Naive thymus-derived CD8-positive, alpha-beta T cell (primary cell): ENCODE results near the gene OTULINL. TPM values are rescaled to one million over a fixed set of nuclear protein-coding genes. Genes with fewer than 3 reads are reported as not detected.

ENCODE experiments used
- ATAC-seq, 2 donors: fragments of 150-1000 bp; cut with Tn5 transposase in 1 of 2; sonication (Bioruptor Pico), chemical (Tn5 transposase) in 1 of 2; 1 replicate in 1 of 2; 2 replicates in 1 of 2; pipeline ENCODE4 v1.10.0; 2021; ENCODE audit warnings: mild to moderate bottlenecking in 2 of 2, moderate library complexity in 2 of 2
- POLR2A ChIA-PET: fragments of 350-600 bp; sonication (Branson Sonifier 250); formaldehyde crosslinking; loops from one replicate; lab custom pipeline; 2021; ENCODE audit warnings: antibody characterized with exemption; lab: Charles Lee
- DNase-seq, 10 donors: peaks; one replicate each; pipeline versions ENCODE4 v3.0.0 to v3.0.0-alpha.2; 2020 to 2022
- H3K27ac Mint-ChIP-seq, 10 donors: one replicate each; pipeline ENCODE4 v1.8.0; 2020 to 2022; ENCODE audit warnings: mild to moderate bottlenecking in 10 of 10, mixed read lengths in 10 of 10, moderate library complexity in 4 of 10, inconsistent platforms in 1 of 10
- H3K27me3 Mint-ChIP-seq, 5 donors: one replicate each; pipeline ENCODE4 v1.8.0; 2021 to 2022; ENCODE audit warnings: mixed read lengths in 5 of 5
- H3K36me3 Mint-ChIP-seq, 3 donors: one replicate each; pipeline ENCODE4 v1.8.0; 2020 to 2022; ENCODE audit warnings: mixed read lengths in 3 of 3, mild to moderate bottlenecking in 2 of 3, inconsistent platforms in 1 of 3
- H3K4me1 Mint-ChIP-seq, 4 donors: one replicate each; pipeline ENCODE4 v1.8.0; 2021 to 2022; ENCODE audit warnings: mixed read lengths in 4 of 4
- H3K4me3 Mint-ChIP-seq, 10 donors: one replicate each; pipeline ENCODE4 v1.8.0; 2020 to 2022; ENCODE audit warnings: mild to moderate bottlenecking in 10 of 10, mixed read lengths in 10 of 10, moderate library complexity in 6 of 10, inconsistent platforms in 1 of 10
- H3K9me3 Mint-ChIP-seq, 9 donors: one replicate each; pipeline ENCODE4 v1.8.0; 2020 to 2022; ENCODE audit warnings: mixed read lengths in 9 of 9, mild to moderate bottlenecking in 3 of 9, inconsistent platforms in 1 of 9, moderate library complexity in 1 of 9
- polyA plus RNA-seq, 3 donors: library from polyadenylated mRNA; unstranded; fragments of 300-500 nt; fragmentation: Illumina TruSeq; gene quantifications; one replicate each; pipeline ENCODE4 v1.2.3, GENCODE V29; 2021
- total RNA-seq, 8 experiments: library from RNA in 2 of 8; stranded (reverse) in 2 of 8; gene quantifications; one replicate each; pipeline ENCODE4 v1.2.3 and lab custom pipeline; 2021 to 2026

The OTULINL gene
- total and polyA plus RNA-seq, 5 experiments from 2014 or later: 32.9 to 49.7 (median 38.3) TPM

- H3K4me1 Mint-ChIP-seq: peaks cover 0 to 18% (median 1%) of the 10 kb centered on the region in 4 donors
- ATAC-seq (no peak), DNase-seq (no peak)
- POLR2A ChIA-PET: no interaction called here
- H3K9me3 Mint-ChIP-seq: no peaks in the 10 kb centered on the region
- no peaks in the 10 kb centered on the region for H3K27me3 Mint-ChIP-seq
- H3K4me3 Mint-ChIP-seq: no peak overlapping the region
- peak overlapping the region in 2 of 10 donors; percentile 16 to 33 for H3K27ac Mint-ChIP-seq
- peaks cover 14 to 89% (median 63%) of the 10 kb centered on the region in 3 donors for H3K36me3 Mint-ChIP-seq
Measured at GRCh38 chr5:14608169-14608568, 26.6 kb downstream of the OTULINL start.

GRCh38 chr5:14611737-14612136, 30.1 kb downstream of the OTULINL start:
- H3K36me3 Mint-ChIP-seq: peaks cover 35 to 90% (median 68%) of the 10 kb centered on the region in 3 donors
- POLR2A ChIA-PET: no interaction called here
- peaks cover 0 to 10% (median 0%) of the 10 kb centered on the region in 4 donors for H3K4me1 Mint-ChIP-seq
- ATAC-seq (no peak), DNase-seq (no peak)
- H3K4me3 Mint-ChIP-seq: no peak overlapping the region
- no peaks in the 10 kb centered on the region for H3K9me3 Mint-ChIP-seq
- no peak overlapping the region for H3K27ac Mint-ChIP-seq
- H3K27me3 Mint-ChIP-seq: no peaks in the 10 kb centered on the region

GRCh38 chr5:14614490-14614889, 32.9 kb downstream of the OTULINL start:
- Mint-ChIP-seq H3K4me1 (peaks cover 0 to 4% (median under 1%) of the 10 kb centered on the region in 4 donors), H3K27me3 (no peaks in the 10 kb centered on the region), H3K36me3 (peaks cover 34 to 80% (median 56%) of the 10 kb centered on the region in 3 donors), H3K4me3 (no peak overlapping the region), H3K27ac (no peak overlapping the region), H3K9me3 (no peaks in the 10 kb centered on the region)
- POLR2A ChIA-PET: interaction anchor here (1.0 kb wide), 1 partner anchor 32 kb away, joined by 3 read pairs; no protein-coding TSS in a partner anchor
- DNase-seq (no peak), ATAC-seq (no peak)

- peak overlapping the region in 3 of 10 donors; percentile 13 to 86 (median 48) for H3K27ac Mint-ChIP-seq
- peaks cover 40 to 71% (median 54%) of the 10 kb centered on the region in 3 donors for H3K36me3 Mint-ChIP-seq
Measured at GRCh38 chr5:14615365-14615764, 33.8 kb downstream of the OTULINL start.

GRCh38 chr5:14617441-14617840, 35.8 kb downstream of the OTULINL start:
- H3K4me1 Mint-ChIP-seq: peaks cover 0 to 4% (median under 1%) of the 10 kb centered on the region in 4 donors
- H3K27me3 Mint-ChIP-seq: no peaks in the 10 kb centered on the region
- H3K4me3 Mint-ChIP-seq: no peak overlapping the region
- H3K9me3 Mint-ChIP-seq: peaks cover 4 to 28% (median 15%) of the 10 kb centered on the region in 9 donors
- H3K27ac Mint-ChIP-seq: peak overlapping the region in 1 of 10 donors; percentile 28
- no peak for DNase-seq
- ATAC-seq: no peak
- POLR2A ChIA-PET: interaction anchor here (0.5 to 0.7 kb wide), 2 partner anchors 35 to 181 kb away, joined by 4 read pairs; no protein-coding TSS in a partner anchor
- H3K36me3 Mint-ChIP-seq: peaks cover 50 to 54% (median 53%) of the 10 kb centered on the region in 3 donors

More at GRCh38 chr5:14615365-14615764, 33.8 kb downstream of the OTULINL start:
- DNase-seq: no peak
- H3K4me3 Mint-ChIP-seq: no peak overlapping the region
- ATAC-seq: no peak
- POLR2A ChIA-PET: no interaction called here
- H3K4me1 Mint-ChIP-seq: peaks cover 0 to 4% (median under 1%) of the 10 kb centered on the region in 4 donors
- peaks cover 0 to 8% (median 3%) of the 10 kb centered on the region in 9 donors for H3K9me3 Mint-ChIP-seq
- no peaks in the 10 kb centered on the region for H3K27me3 Mint-ChIP-seq

GRCh38 chr5:14627270-14627669, 45.7 kb downstream of the OTULINL start:
- DNase-seq: no peak
- Mint-ChIP-seq H3K9me3 (peaks cover 0 to 14% (median 3%) of the 10 kb centered on the region in 9 donors), H3K27me3 (no peaks in the 10 kb centered on the region), H3K4me1 (no peaks in the 10 kb centered on the region), H3K27ac (no peak overlapping the region), H3K36me3 (peaks cover 0 to 5% (median 0%) of the 10 kb centered on the region in 3 donors), H3K4me3 (no peak overlapping the region)
- POLR2A ChIA-PET: interaction anchor here (0.6 kb wide), 1 partner anchor 258 kb away, joined by 3 read pairs; no protein-coding TSS in a partner anchor
- ATAC-seq: no peak

- H3K4me3 Mint-ChIP-seq: no peak overlapping the region
- peak; percentile 6 to 72 (median 51) for DNase-seq
- peak; percentile 63 to 70 for ATAC-seq
- no peaks in the 10 kb centered on the region for H3K4me1 Mint-ChIP-seq
- peak overlapping the region in 1 of 10 donors; percentile 40 for H3K27ac Mint-ChIP-seq
- H3K36me3 Mint-ChIP-seq: peaks cover 0 to 4% (median 0%) of the 10 kb centered on the region in 3 donors
- peaks cover 0 to 13% (median 0%) of the 10 kb centered on the region in 9 donors for H3K9me3 Mint-ChIP-seq
- POLR2A ChIA-PET: interaction anchor here (0.6 kb wide), 1 partner anchor 46 kb away, joined by 6 read pairs; no protein-coding TSS in a partner anchor
- peaks cover 0 to 4% (median 0%) of the 10 kb centered on the region in 5 donors for H3K27me3 Mint-ChIP-seq
Measured at GRCh38 chr5:14628346-14628745, 46.8 kb downstream of the OTULINL start.

GRCh38 chr5:14630671-14631070, 49.1 kb downstream of the OTULINL start:
- peaks cover 0 to 13% (median 0%) of the 10 kb centered on the region in 9 donors for H3K9me3 Mint-ChIP-seq
- peaks cover 0 to 4% (median 0%) of the 10 kb centered on the region in 3 donors for H3K36me3 Mint-ChIP-seq
- no peak overlapping the region for H3K4me3 Mint-ChIP-seq
- no peak for ATAC-seq
- no peak for DNase-seq
- H3K27me3 Mint-ChIP-seq: peaks cover 0 to 4% (median 0%) of the 10 kb centered on the region in 5 donors
- H3K27ac Mint-ChIP-seq: no peak overlapping the region
- H3K4me1 Mint-ChIP-seq: no peaks in the 10 kb centered on the region
- POLR2A ChIA-PET: interaction anchor here (0.6 kb wide), 1 partner anchor 146 kb away, joined by 3 read pairs; no protein-coding TSS in a partner anchor

GRCh38 chr5:14635656-14636055, 54.1 kb downstream of the OTULINL start:
- H3K4me1 Mint-ChIP-seq: no peaks in the 10 kb centered on the region
- ATAC-seq (no peak), DNase-seq (no peak)
- peaks cover 0 to under 1% (median 0%) of the 10 kb centered on the region in 9 donors for H3K9me3 Mint-ChIP-seq
- H3K36me3 Mint-ChIP-seq: no peaks in the 10 kb centered on the region
- no peak overlapping the region for H3K4me3 Mint-ChIP-seq
- no peak overlapping the region for H3K27ac Mint-ChIP-seq
- POLR2A ChIA-PET: no interaction called here
- peaks cover 0 to 4% (median 0%) of the 10 kb centered on the region in 5 donors for H3K27me3 Mint-ChIP-seq

- H3K36me3 Mint-ChIP-seq: no peaks in the 10 kb centered on the region
- ATAC-seq (no peak), DNase-seq (no peak)
- no peaks in the 10 kb centered on the region for H3K9me3 Mint-ChIP-seq
- H3K4me1 Mint-ChIP-seq: no peaks in the 10 kb centered on the region
- H3K27ac Mint-ChIP-seq: no peak overlapping the region
- H3K4me3 Mint-ChIP-seq: no peak overlapping the region
- POLR2A ChIA-PET: no interaction called here
- H3K27me3 Mint-ChIP-seq: peaks cover 0 to 11% (median 0%) of the 10 kb centered on the region in 5 donors
Measured at GRCh38 chr5:14640765-14641164, 59.2 kb downstream of the OTULINL start.

GRCh38 chr5:14644623-14645237, 63.1 kb downstream of the OTULINL start:
- Mint-ChIP-seq H3K9me3 (no peaks in the 10 kb centered on the region), H3K27me3 (peaks cover 0 to 15% (median 2%) of the 10 kb centered on the region in 5 donors), H3K4me1 (peaks cover 0 to 3% (median 1%) of the 10 kb centered on the region in 4 donors), H3K4me3 (no peak overlapping the region), H3K36me3 (no peaks in the 10 kb centered on the region), H3K27ac (no peak overlapping the region)
- POLR2A ChIA-PET: no interaction called here
- no peak for ATAC-seq
- no peak for DNase-seq

- Mint-ChIP-seq H3K27me3 (peaks cover 0 to 12% (median 3%) of the 10 kb centered on the region in 5 donors), H3K36me3 (no peaks in the 10 kb centered on the region), H3K4me1 (peaks cover under 1 to 4% (median 3%) of the 10 kb centered on the region in 4 donors), H3K27ac (no peak overlapping the region), H3K4me3 (no peak overlapping the region), H3K9me3 (no peaks in the 10 kb centered on the region)
- POLR2A ChIA-PET: no interaction called here
- ATAC-seq: no peak
- no peak for DNase-seq
Measured at GRCh38 chr5:14650052-14650451, 68.5 kb downstream of the OTULINL start.
